DOHH2 (cell line): Measurements from ENCODE around the gene TMEM127.

ENCODE experiments used
- CTCF ChIP-seq: fragments of 200-600 bp; sonication (generic); IDR thresholded peaks from one replicate; pipeline ENCODE4 v1.5.1; 2014; ENCODE audit warnings: antibody characterized with exemption, mild to moderate bottlenecking, low read depth, low read length; ENCODE audit not compliant: poor library complexity, severe bottlenecking
- EZH2phosphoT487 ChIP-seq: fragments of 200-600 bp; sonication (generic); IDR thresholded peaks from 2 replicates; pipeline ENCODE4 v1.6.1; 2017; ENCODE audit warnings: borderline replicate concordance, mild to moderate bottlenecking, antibody characterized with exemption, low read length, moderate library complexity, mixed read lengths

DNA sequence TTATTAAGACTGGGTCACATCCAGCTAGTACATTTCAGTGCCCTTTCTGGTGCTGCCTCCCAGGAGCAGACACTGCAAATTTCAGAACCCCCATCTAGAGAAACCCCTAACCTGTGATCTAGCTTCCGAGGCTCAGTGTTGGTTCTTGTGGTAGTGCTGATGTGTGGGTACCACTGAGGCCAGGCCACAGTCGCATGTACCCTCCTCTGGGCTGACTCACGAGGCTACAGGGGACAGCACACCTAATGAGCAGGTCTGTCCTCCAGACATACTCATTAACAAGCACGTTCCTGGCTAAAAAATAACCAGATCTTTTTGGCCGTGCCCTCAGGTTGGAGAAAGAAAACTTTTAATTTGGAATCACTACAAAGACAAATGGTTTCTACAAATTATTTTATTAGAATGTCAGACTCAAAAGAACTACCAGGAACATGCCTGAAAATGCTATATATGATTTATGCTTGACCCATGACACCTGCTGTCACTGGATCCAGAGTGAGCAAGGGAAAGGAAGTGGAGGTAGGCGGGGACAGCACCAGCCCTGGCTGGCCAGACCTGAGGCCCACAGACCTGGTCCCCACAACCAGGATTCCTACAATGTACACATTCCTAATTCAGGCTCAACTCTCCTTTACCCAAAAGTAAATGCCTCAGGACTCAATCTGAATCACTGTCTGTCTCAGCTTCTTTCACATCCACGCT, 8.7 kb upstream of the TMEM127 start:
- no peak for TF ChIP-seq CTCF
- TF ChIP-seq EZH2phosphoT487 = no peak
